H1 (cell line): ENCODE results near the gene TGM3. TPM values are rescaled to one million over a fixed set of nuclear protein-coding genes. Genes with fewer than 3 reads are reported as not detected.

ENCODE experiments used
- polyA plus RNA-seq, 7 experiments: library from polyadenylated mRNA; depleted of rRNA in 3 of 7; stranded (reverse) in 5 of 7; unstranded in 2 of 7; fragments of >200 nt in 5 of 7; fragments of 200-250 nt in 2 of 7; gene quantifications; 1 replicate in 5 of 7; 2 replicates in 1 of 7; 4 replicates in 1 of 7; pipeline versions ENCODE4 v1.2.1 to v1.2.3, GENCODE V29; 2011 to 2013; ENCODE audit warnings: missing spikeins in 2 of 7, mixed read lengths in 2 of 7
- total RNA-seq: library from RNA; stranded (reverse); fragmentation: NEBNext Ultra II Directional; extraction: Animal tissue kit (Norgen Biotek cat#: 25700); gene quantifications from 2 replicates; pipeline ENCODE4 v1.2.1, GENCODE V29; 2021

Gene TGM3
- total and polyA plus RNA-seq, 2 of the 8 experiments (the other 6 are each of a cell fraction or from before 2014, with no cell fraction given): 0.12 TPM; not detected in 1

Other genes starting within 250 kb of the TGM3 start
- gene STK35, start 194.2 kb upstream of the TGM3 start, total RNA-seq: 45.0 and 47.3 TPM in 2 replicates
- 24.9 and 26.8 TPM in 2 replicates for gene STK35, start 194.2 kb upstream of the TGM3 start, polyA plus RNA-seq (2011; rRNA removed)
- not detected in 2 replicates for gene TGM6, start 84.9 kb downstream of the TGM3 start, total RNA-seq
- 0.03 and 0.16 TPM in 2 replicates for gene TGM6, start 84.9 kb downstream of the TGM3 start, polyA plus RNA-seq (2011; rRNA removed)
- 495 and 507 TPM in 2 replicates for gene SNRPB, start 174.8 kb downstream of the TGM3 start, total RNA-seq
- gene SNRPB, start 174.8 kb downstream of the TGM3 start, polyA plus RNA-seq (2011; rRNA removed): 589 and 706 TPM in 2 replicates
- gene ZNF343, start 212.9 kb downstream of the TGM3 start, total RNA-seq: 3.7 and 5.0 TPM in 2 replicates
- gene ZNF343, start 212.9 kb downstream of the TGM3 start, polyA plus RNA-seq (2011; rRNA removed): 1.1 and 1.8 TPM in 2 replicates
- not detected in 2 replicates for gene TMC2, start 240.6 kb downstream of the TGM3 start, total RNA-seq
- 0.05 TPM in 1 of 2 replicates, not detected in the other for gene TMC2, start 240.6 kb downstream of the TGM3 start, polyA plus RNA-seq (2011; rRNA removed)